Neural progenitor cell (in vitro differentiated cells): ENCODE data around the gene DNAJC18. TPM values are rescaled to one million over a fixed set of nuclear protein-coding genes. Genes with fewer than 3 reads are reported as not detected.

Source experiments
- DNase-seq: peaks from one replicate; pipeline ENCODE4 v3.0.0-alpha.2; 2016; ENCODE audit warnings: low spot score
- H2AFZ ChIP-seq: fragments of 200-600 bp; sonication (generic); replicated peaks from 2 replicates; pipeline ENCODE4 v1.6.1; 2016; ENCODE audit warnings: antibody characterized with exemption
- H3F3A ChIP-seq: fragments of 200-600 bp; sonication (generic); 2 replicates; pipeline ENCODE4 v1.6.1; 2016; ENCODE audit warnings: antibody characterized with exemption, low read depth
- H3K27ac ChIP-seq: fragments of 200-600 bp; sonication (generic); 2 replicates; pipeline ENCODE4 v1.5.1; 2016; ENCODE audit warnings: mild to moderate bottlenecking
- H3K27me3 ChIP-seq: fragments of 200-600 bp; sonication (generic); 2 replicates; pipeline ENCODE4 v1.6.1; 2016; ENCODE audit warnings: mild to moderate bottlenecking, moderate library complexity
- H3K36me3 ChIP-seq: fragments of 200-600 bp; sonication (generic); 2 replicates; pipeline ENCODE4 v1.5.1; 2016
- H3K4me1 ChIP-seq: fragments of 200-600 bp; sonication (generic); 2 replicates; pipeline ENCODE4 v1.6.1; 2016; ENCODE audit warnings: mixed run types
- H3K4me2 ChIP-seq: fragments of 200-600 bp; sonication (generic); 2 replicates; pipeline ENCODE4 v1.6.1; 2016
- H3K4me3 ChIP-seq: fragments of 200-600 bp; sonication (generic); 2 replicates; pipeline ENCODE4 v1.5.1; 2016
- H3K79me2 ChIP-seq: fragments of 200-600 bp; sonication (generic); 2 replicates; pipeline ENCODE4 v1.6.1; 2016; ENCODE audit warnings: low read depth
- H3K9ac ChIP-seq: fragments of 200-600 bp; sonication (generic); 2 replicates; pipeline ENCODE4 v1.6.1; 2016
- H3K9me3 ChIP-seq: fragments of 200-600 bp; sonication (generic); 2 replicates; pipeline ENCODE4 v1.5.1; 2016; ENCODE audit warnings: low read depth
- H4K20me1 ChIP-seq: fragments of 200-600 bp; sonication (generic); 2 replicates; pipeline ENCODE4 v1.6.1; 2016; ENCODE audit warnings: low read depth
- H3K27ac Mint-ChIP-seq: 3 replicates; pipeline ENCODE4 v1.8.0; 2021; ENCODE audit warnings: mixed read lengths
- H3K27me3 Mint-ChIP-seq: 2 replicates; pipeline ENCODE4 v1.8.0; 2022; ENCODE audit warnings: low read depth, mild to moderate bottlenecking, inconsistent platforms, moderate library complexity, mixed read lengths; ENCODE audit not compliant: insufficient read depth
- H3K36me3 Mint-ChIP-seq: 3 replicates; pipeline ENCODE4 v1.8.0; 2021; ENCODE audit warnings: mixed read lengths
- H3K4me1 Mint-ChIP-seq: 3 replicates; pipeline ENCODE4 v1.8.0; 2021; ENCODE audit warnings: mixed read lengths
- H3K4me3 Mint-ChIP-seq: 3 replicates; pipeline ENCODE4 v1.8.0; 2021; ENCODE audit warnings: mild to moderate bottlenecking, moderate library complexity, mixed read lengths
- H3K9me3 Mint-ChIP-seq: 3 replicates; pipeline ENCODE4 v1.8.0; 2020; ENCODE audit warnings: mixed read lengths
- CTCF ChIP-seq: fragments of 200-600 bp; sonication (generic); IDR thresholded peaks from 2 replicates; pipeline ENCODE4 v1.5.1; 2017; ENCODE audit warnings: antibody characterized with exemption, mild to moderate bottlenecking
- EZH2 ChIP-seq: fragments of 200-600 bp; sonication (generic); IDR thresholded peaks from 2 replicates; pipeline ENCODE4 v1.6.1; 2017; ENCODE audit warnings: antibody characterized with exemption, mild to moderate bottlenecking, moderate library complexity
- EZH2phosphoT487 ChIP-seq: fragments of 200-600 bp; sonication (generic); IDR thresholded peaks from 2 replicates; pipeline ENCODE4 v1.6.1; 2017; ENCODE audit warnings: antibody characterized with exemption
- total RNA-seq: library from RNA; depleted of rRNA; stranded (reverse); fragments of >200 nt; gene quantifications from 2 replicates; pipeline ENCODE4 v1.2.3, GENCODE V29; 2015; ENCODE audit warnings: low replicate concordance

The DNAJC18 gene
- total RNA-seq, 1 donor from 2014 or later = 21.7 TPM

GRCh38 chr5:139475865-139476617 lies 36.7 kb upstream of the DNAJC18 start:
- no peak for DNase-seq
- H3K36me3 Mint-ChIP-seq = no peaks in the 10 kb centered on the region
- Histone ChIP-seq H3K9ac (no peak overlapping the region), H3K27ac (no peak overlapping the region), H3F3A (peaks cover 24% of the 10 kb centered on the region), H3K9me3 (no peaks in the 10 kb centered on the region), H3K4me3 (no peak overlapping the region), H3K79me2 (no peaks in the 10 kb centered on the region), H3K4me2 (no peak overlapping the region), H3K27me3 (no peaks in the 10 kb centered on the region), H3K4me1 (peaks cover 29% of the 10 kb centered on the region), H4K20me1 (no peaks in the 10 kb centered on the region), H3K36me3 (no peaks in the 10 kb centered on the region), H2AFZ (no peak overlapping the region)
- peaks cover 37% of the 10 kb centered on the region for H3K4me1 Mint-ChIP-seq
- no peak overlapping the region for H3K27ac Mint-ChIP-seq
- no peaks in the 10 kb centered on the region for H3K9me3 Mint-ChIP-seq
- no peak overlapping the region for H3K4me3 Mint-ChIP-seq
- peaks cover 4% of the 10 kb centered on the region for H3K27me3 Mint-ChIP-seq
- TF ChIP-seq EZH2phosphoT487 = no peak
- TF ChIP-seq EZH2 = no peak
- TF ChIP-seq CTCF = no peak

GRCh38 chr5:139474890-139475791 lies 35.8 kb upstream of the DNAJC18 start:
- H3K79me2 ChIP-seq = no peaks in the 10 kb centered on the region
- Mint-ChIP-seq H3K4me1 (peaks cover 31% of the 10 kb centered on the region), H3K9me3 (no peaks in the 10 kb centered on the region), H3K27me3 (peaks cover 4% of the 10 kb centered on the region), H3K27ac (peak overlapping the region; percentile 91), H3K4me3 (no peak overlapping the region), H3K36me3 (no peaks in the 10 kb centered on the region)
- no peak overlapping the region for H3K4me2 ChIP-seq
- no peak overlapping the region for H3K9ac ChIP-seq
- TF ChIP-seq CTCF = no peak
- no peak for TF ChIP-seq EZH2phosphoT487
- TF ChIP-seq EZH2 = no peak
- no peaks in the 10 kb centered on the region for H3K36me3 ChIP-seq
- no peaks in the 10 kb centered on the region for H3K9me3 ChIP-seq
- H2AFZ ChIP-seq = no peak overlapping the region
- no peak overlapping the region for H3K27ac ChIP-seq
- no peaks in the 10 kb centered on the region for H3K27me3 ChIP-seq
- H4K20me1 ChIP-seq = no peaks in the 10 kb centered on the region
- no peak overlapping the region for H3K4me3 ChIP-seq
- DNase-seq = no peak
- H3K4me1 ChIP-seq = peaks cover 29% of the 10 kb centered on the region
- H3F3A ChIP-seq = peaks cover 24% of the 10 kb centered on the region

- no peaks in the 10 kb centered on the region for H4K20me1 ChIP-seq
- TF ChIP-seq EZH2 (no peak), CTCF (no peak), EZH2phosphoT487 (no peak)
- H2AFZ ChIP-seq = peak overlapping the region; percentile 53
- peak overlapping the region; percentile 34 for H3K27ac ChIP-seq
- no peaks in the 10 kb centered on the region for H3K9me3 ChIP-seq
- no peaks in the 10 kb centered on the region for H3K79me2 ChIP-seq
- Mint-ChIP-seq H3K9me3 (no peaks in the 10 kb centered on the region), H3K27ac (peak overlapping the region; percentile 96), H3K4me3 (peak overlapping the region; percentile 30), H3K4me1 (peaks cover 29% of the 10 kb centered on the region), H3K27me3 (peaks cover 6% of the 10 kb centered on the region), H3K36me3 (no peaks in the 10 kb centered on the region)
- H3F3A ChIP-seq = peaks cover 29% of the 10 kb centered on the region
- peak overlapping the region; percentile 58 for H3K4me2 ChIP-seq
- H3K4me1 ChIP-seq = peaks cover 29% of the 10 kb centered on the region
- no peak overlapping the region for H3K9ac ChIP-seq
- H3K27me3 ChIP-seq = no peaks in the 10 kb centered on the region
- no peak for DNase-seq
- no peak overlapping the region for H3K4me3 ChIP-seq
- no peaks in the 10 kb centered on the region for H3K36me3 ChIP-seq
Measured at GRCh38 chr5:139473565-139473964, 34.2 kb upstream of the DNAJC18 start.
